Type B pancreatic cell (in vitro differentiated cells): ENCODE measurements around the gene TNRC6B. TPM values are rescaled to one million over a fixed set of nuclear protein-coding genes. Genes with fewer than 3 reads are reported as not detected.
A peak's percentile ranks its signal among the peaks of the same experiment; 100 is the strongest.
"Not testable (repeated sequence)": the region's sequence is repeated elsewhere in the genome, so short reads cannot be mapped to it uniquely, and the experiment has no call there.

ENCODE experiments used
- DNase-seq: peaks from one replicate; pipeline ENCODE4 v3.0.0; 2021; ENCODE audit warnings: mixed read lengths; ENCODE audit not compliant: unreplicated experiment; ENCODE audit errors: extremely low spot score
- H3K27ac Mint-ChIP-seq: 2 replicates; pipeline ENCODE4 v1.8.0; 2021; ENCODE audit warnings: mild to moderate bottlenecking, mixed read lengths
- H3K27me3 Mint-ChIP-seq: 2 replicates; pipeline ENCODE4 v1.8.0; 2021; ENCODE audit warnings: mixed read lengths
- H3K36me3 Mint-ChIP-seq: 2 replicates; pipeline ENCODE4 v1.8.0; 2021; ENCODE audit warnings: mixed read lengths
- H3K4me1 Mint-ChIP-seq: one replicate; pipeline ENCODE4 v1.8.0; 2021; ENCODE audit warnings: mixed read lengths; ENCODE audit not compliant: unreplicated experiment
- H3K4me3 Mint-ChIP-seq: 2 replicates; pipeline ENCODE4 v1.8.0; 2021; ENCODE audit warnings: mild to moderate bottlenecking, mixed read lengths
- H3K9me3 Mint-ChIP-seq: 2 replicates; pipeline ENCODE4 v1.8.0; 2021; ENCODE audit warnings: mixed read lengths
- CTCF ChIP-seq: fragments of 200-600 bp; sonication (generic); conservative IDR thresholded peaks from 2 replicates; pipeline ENCODE4 v1.5.0; 2021; ENCODE audit warnings: antibody characterized with exemption, mild to moderate bottlenecking
- total RNA-seq: library from RNA; stranded (reverse); gene quantifications from 2 replicates; pipeline ENCODE4 v1.2.1, GENCODE V29; 2021; ENCODE audit warnings: low replicate concordance

TNRC6B gene
- total RNA-seq, 1 donor from 2014 or later = 50.7 TPM

DNA sequence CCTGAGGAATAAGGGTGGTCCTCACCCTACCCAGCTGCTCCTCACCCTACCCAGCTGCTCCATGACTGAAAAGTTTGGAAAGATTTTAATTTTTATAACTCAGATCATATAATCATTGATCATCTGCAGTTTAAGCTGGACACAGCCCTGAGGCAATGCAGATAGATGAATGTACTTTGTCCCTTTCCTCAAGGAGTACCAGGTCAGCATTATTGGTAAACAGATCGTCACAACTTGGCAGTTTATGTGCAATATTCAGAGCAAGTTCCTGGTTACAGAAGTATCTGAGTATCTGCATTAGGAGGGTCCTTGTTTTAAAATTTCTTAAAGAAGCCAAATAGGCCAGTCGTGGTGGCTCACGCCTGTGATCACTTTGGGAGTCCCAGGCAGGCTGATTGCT, 3.6 kb downstream of the TNRC6B start:
- no peak for DNase-seq
- TF ChIP-seq CTCF = no peak
- Mint-ChIP-seq H3K36me3 (peaks cover 17% of the 10 kb centered on the region), H3K4me1 (peaks cover 62% of the 10 kb centered on the region), H3K4me3 (peak overlapping the region; percentile 18), H3K27me3 (no peaks in the 10 kb centered on the region), H3K9me3 (peaks cover 9% of the 10 kb centered on the region), H3K27ac (no peak overlapping the region)

DNA sequence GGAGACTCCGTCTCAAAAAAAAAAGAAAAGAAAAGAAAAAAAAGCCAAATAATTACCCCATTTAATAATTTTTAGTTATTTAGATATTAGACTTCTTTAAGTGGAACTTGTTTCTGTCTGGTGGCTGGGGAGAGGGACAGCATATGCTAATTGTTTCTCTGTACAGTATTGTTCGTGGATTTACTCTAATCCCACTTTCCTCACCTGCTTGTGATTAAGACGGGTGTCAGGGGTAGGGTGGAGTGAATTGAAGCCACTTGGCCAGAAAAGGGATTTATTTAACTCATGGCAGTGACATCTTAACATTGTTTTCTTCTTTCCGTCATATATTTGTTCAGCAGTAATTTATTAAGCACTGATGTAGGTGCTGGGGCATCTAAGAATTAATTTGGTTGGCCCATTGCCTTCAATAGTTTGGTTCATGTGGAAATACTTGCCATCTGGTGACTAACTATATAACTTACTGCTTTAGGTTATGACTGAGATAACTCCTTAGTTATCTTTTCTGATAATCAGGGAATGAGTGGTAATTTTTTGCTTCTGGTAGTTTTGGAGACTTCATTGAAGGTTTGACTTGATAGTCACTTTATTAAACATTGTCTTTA, 4.6 kb downstream of the TNRC6B start:
- H3K27ac Mint-ChIP-seq = peak overlapping the region; percentile 78
- peaks cover 9% of the 10 kb centered on the region for H3K9me3 Mint-ChIP-seq
- H3K36me3 Mint-ChIP-seq = peaks cover 17% of the 10 kb centered on the region
- DNase-seq = no peak
- no peaks in the 10 kb centered on the region for H3K27me3 Mint-ChIP-seq
- peak overlapping the region; percentile 68 for H3K4me3 Mint-ChIP-seq
- H3K4me1 Mint-ChIP-seq = peaks cover 52% of the 10 kb centered on the region
- TF ChIP-seq CTCF = no peak

- Mint-ChIP-seq H3K27ac (peak overlapping the region; percentile 78), H3K27me3 (no peaks in the 10 kb centered on the region), H3K9me3 (peaks cover 9% of the 10 kb centered on the region), H3K36me3 (peaks cover 17% of the 10 kb centered on the region), H3K4me3 (peak overlapping the region; percentile 68), H3K4me1 (peaks cover 47% of the 10 kb centered on the region)
- TF ChIP-seq CTCF = no peak
- DNase-seq = no peak
Measured at GRCh38 chr22:40183029-40183581, 5.4 kb downstream of the TNRC6B start.

GRCh38 chr22:40183603-40184002, 5.9 kb downstream of the TNRC6B start:
- not testable (repeated sequence) for H3K9me3 Mint-ChIP-seq, H3K27me3 Mint-ChIP-seq, DNase-seq
- H3K27ac Mint-ChIP-seq = peak overlapping the region; percentile 78
- peaks cover 17% of the 10 kb centered on the region for H3K36me3 Mint-ChIP-seq
- H3K4me3 Mint-ChIP-seq = peak overlapping the region; percentile 68
- H3K4me1 Mint-ChIP-seq = peaks cover 47% of the 10 kb centered on the region

DNA sequence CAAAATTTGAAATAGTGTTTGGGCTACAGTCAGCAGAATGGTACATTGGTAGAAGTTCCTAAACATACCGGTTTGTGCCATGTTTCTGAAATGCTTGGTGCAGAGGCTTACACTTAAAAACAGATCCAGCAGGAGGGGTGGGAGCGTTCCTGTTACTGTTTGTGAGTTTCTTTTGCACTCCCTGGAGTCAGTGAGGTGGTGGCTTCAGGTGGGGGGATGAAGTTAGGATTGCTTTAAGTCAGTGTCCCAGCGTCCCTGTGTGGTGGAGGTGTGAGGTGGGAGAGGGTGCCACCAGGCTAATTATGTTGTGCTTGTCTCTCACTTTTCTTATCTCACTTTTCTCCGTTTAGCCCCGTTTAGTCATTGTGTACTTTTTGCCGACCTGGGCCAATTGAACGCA, 9.7 kb downstream of the TNRC6B start:
- no peak overlapping the region for H3K27ac Mint-ChIP-seq
- DNase-seq = no peak
- H3K36me3 Mint-ChIP-seq = peaks cover 26% of the 10 kb centered on the region
- TF ChIP-seq CTCF = no peak
- H3K4me1 Mint-ChIP-seq = peaks cover 35% of the 10 kb centered on the region
- H3K4me3 Mint-ChIP-seq = no peak overlapping the region
- H3K9me3 Mint-ChIP-seq = peaks cover 9% of the 10 kb centered on the region
- no peaks in the 10 kb centered on the region for H3K27me3 Mint-ChIP-seq

- Mint-ChIP-seq H3K36me3 (peaks cover 19% of the 10 kb centered on the region), H3K4me1 (peaks cover 39% of the 10 kb centered on the region), H3K27me3 (no peaks in the 10 kb centered on the region), H3K27ac (no peak overlapping the region), H3K9me3 (peaks cover 9% of the 10 kb centered on the region), H3K4me3 (no peak overlapping the region)
- TF ChIP-seq CTCF = no peak
- DNase-seq = no peak
Measured at GRCh38 chr22:40189997-40190396, 12.3 kb downstream of the TNRC6B start.
